NOMO-1 (cell line): Measurements from ENCODE around the gene RTBDN.
A peak's percentile ranks its signal among the peaks of the same experiment; 100 is the strongest.

ENCODE experiments used
- DNase-seq, 2 experiments: peaks; one replicate each; lab custom pipeline; 2025; ENCODE audit not compliant: unreplicated experiment in 2 of 2; lab: John Stamatoyannopoulos, UW

RTBDN gene

GRCh38 chr19:12783291-12783848 is 51.0 kb downstream of the RTBDN start:
- no peak for DNase-seq

- DNase-seq: peak; percentile 52 to 70
Observed at GRCh38 chr19:12782424-12783290, 51.7 kb downstream of the RTBDN start.

- DNase-seq: peak in 1 of 2 experiments; percentile 52
Observed at GRCh38 chr19:12782174-12782423, 52.3 kb downstream of the RTBDN start.

GRCh38 chr19:12779162-12779993 is 55.0 kb downstream of the RTBDN start:
- DNase-seq: no peak

GRCh38 chr19:12778905-12779161 is 55.5 kb downstream of the RTBDN start:
- peak in 1 of 2 experiments; percentile 14 for DNase-seq

GRCh38 chr19:12778017-12778904 is 56.1 kb downstream of the RTBDN start:
- DNase-seq: peak in 1 of 2 experiments; percentile 34

GRCh38 chr19:12777217-12778016 is 57.0 kb downstream of the RTBDN start:
- DNase-seq: peak; percentile 61 to 82
